Cardiac muscle cell (in vitro differentiated cells and primary cell): Measurements from ENCODE around the gene SLC6A12. TPM values are rescaled to one million over a fixed set of nuclear protein-coding genes. Genes with fewer than 3 reads are reported as not detected.

Source experiments
- DNase-seq, 2 donors: peaks; one replicate each; pipeline versions ENCODE4 v3.0.0 to v3.0.0-alpha.2; 2010 to 2017; ENCODE audit warnings: low read depth in 1 of 2, low spot score in 1 of 2
- H3K27ac ChIP-seq: fragments of 200-600 bp; sonication (generic); 2 replicates; pipeline ENCODE4 v1.5.1; 2016
- H3K27me3 ChIP-seq: fragments of 200-600 bp; sonication (generic); 2 replicates; pipeline ENCODE4 v1.6.0; 2016; ENCODE audit warnings: control low read depth
- H3K36me3 ChIP-seq: fragments of 200-600 bp; sonication (generic); 2 replicates; pipeline ENCODE4 v1.5.1; 2016; ENCODE audit warnings: control low read depth
- H3K4me1 ChIP-seq: fragments of 200-600 bp; sonication (generic); 2 replicates; pipeline ENCODE4 v1.8.1; 2017; ENCODE audit warnings: low read depth, mild to moderate bottlenecking, mixed run types
- H3K4me3 ChIP-seq: fragments of 200-600 bp; sonication (generic); 2 replicates; pipeline ENCODE4 v1.5.1; 2016; ENCODE audit warnings: mild to moderate bottlenecking
- H3K9me3 ChIP-seq: fragments of 200-600 bp; sonication (generic); 2 replicates; pipeline ENCODE4 v1.5.1; 2017; ENCODE audit warnings: low read depth, mild to moderate bottlenecking, control low read depth
- polyA plus RNA-seq: library from polyadenylated mRNA; unstranded; fragments of >200 nt; fragmentation: Nextera tagmentation; extraction: Ambion mirVana; gene quantifications from 2 replicates; pipeline ENCODE4 v1.2.1, GENCODE V29; 2016
- total RNA-seq: library from RNA; depleted of rRNA; stranded (reverse); fragments of >200 nt; gene quantifications from 2 replicates; pipeline ENCODE4 v1.2.3, GENCODE V29; 2016
- TF ChIP-seq, protein P1 (sequence below): IDR thresholded peaks from 2 replicates; pipeline ENCODE4 v1.5.1; 2012; ENCODE audit warnings: low read depth, mild to moderate bottlenecking, low read length

SLC6A12 gene
- total and polyA plus RNA-seq, 2 experiments from 2014 or later, result 0.24 to 0.33 TPM

DNA sequence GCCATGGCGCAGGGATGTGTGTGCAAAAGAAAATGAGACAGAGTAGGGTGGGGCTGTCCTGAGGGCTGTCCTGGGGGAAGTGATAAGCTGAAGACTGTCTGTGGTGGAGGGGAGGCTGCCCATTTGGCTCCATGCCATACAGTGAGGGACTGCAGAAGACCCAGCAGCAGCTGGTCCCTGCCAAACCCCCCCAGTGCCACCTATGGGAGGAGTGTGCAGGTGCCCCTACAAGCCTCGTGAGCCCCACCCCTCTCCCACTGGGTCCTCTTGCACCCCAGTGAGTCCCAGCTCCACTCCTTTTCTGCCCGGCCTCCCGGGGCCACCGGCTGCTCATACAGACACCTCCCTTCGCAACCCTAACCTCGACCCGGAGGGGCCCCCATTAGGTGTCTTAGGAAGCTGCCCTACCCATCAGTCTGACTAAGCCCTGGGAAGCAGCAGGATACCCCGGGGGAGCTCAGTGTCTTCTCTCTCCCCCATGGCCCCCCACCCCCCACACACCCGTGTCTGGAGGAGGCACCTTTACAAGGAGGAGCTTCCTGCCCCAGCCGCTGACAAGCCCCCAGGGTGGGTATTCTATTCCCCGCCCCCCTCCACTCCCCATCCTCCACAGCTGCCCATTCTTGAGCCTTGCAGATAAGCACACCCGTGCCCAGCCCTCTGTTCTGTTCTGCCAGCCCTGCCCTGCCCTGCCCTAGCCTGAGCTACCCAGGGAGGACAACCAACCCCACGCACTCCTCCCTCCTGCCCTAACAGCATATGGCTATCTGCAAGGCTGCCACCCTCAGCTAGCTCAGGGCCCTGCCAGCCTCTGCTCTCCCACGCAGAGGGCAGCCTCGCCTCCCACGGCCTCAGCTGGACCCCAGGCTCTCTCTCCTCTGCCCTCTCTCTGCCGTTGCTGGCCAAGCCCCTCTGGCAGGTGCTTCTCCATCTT, 41.9 kb downstream of the SLC6A12 start:
- no peak for DNase-seq
- no peak overlapping the region for H3K27ac ChIP-seq
- H3K4me3 ChIP-seq, result no peak overlapping the region
- H3K9me3 ChIP-seq, result no peaks in the 10 kb centered on the region
- no peaks in the 10 kb centered on the region for H3K36me3 ChIP-seq
- peaks cover 39% of the 10 kb centered on the region for H3K4me1 ChIP-seq
- H3K27me3 ChIP-seq, result no peaks in the 10 kb centered on the region
- TF ChIP-seq, protein P1, sequence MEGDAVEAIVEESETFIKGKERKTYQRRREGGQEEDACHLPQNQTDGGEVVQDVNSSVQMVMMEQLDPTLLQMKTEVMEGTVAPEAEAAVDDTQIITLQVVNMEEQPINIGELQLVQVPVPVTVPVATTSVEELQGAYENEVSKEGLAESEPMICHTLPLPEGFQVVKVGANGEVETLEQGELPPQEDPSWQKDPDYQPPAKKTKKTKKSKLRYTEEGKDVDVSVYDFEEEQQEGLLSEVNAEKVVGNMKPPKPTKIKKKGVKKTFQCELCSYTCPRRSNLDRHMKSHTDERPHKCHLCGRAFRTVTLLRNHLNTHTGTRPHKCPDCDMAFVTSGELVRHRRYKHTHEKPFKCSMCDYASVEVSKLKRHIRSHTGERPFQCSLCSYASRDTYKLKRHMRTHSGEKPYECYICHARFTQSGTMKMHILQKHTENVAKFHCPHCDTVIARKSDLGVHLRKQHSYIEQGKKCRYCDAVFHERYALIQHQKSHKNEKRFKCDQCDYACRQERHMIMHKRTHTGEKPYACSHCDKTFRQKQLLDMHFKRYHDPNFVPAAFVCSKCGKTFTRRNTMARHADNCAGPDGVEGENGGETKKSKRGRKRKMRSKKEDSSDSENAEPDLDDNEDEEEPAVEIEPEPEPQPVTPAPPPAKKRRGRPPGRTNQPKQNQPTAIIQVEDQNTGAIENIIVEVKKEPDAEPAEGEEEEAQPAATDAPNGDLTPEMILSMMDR, result no peak

DNA sequence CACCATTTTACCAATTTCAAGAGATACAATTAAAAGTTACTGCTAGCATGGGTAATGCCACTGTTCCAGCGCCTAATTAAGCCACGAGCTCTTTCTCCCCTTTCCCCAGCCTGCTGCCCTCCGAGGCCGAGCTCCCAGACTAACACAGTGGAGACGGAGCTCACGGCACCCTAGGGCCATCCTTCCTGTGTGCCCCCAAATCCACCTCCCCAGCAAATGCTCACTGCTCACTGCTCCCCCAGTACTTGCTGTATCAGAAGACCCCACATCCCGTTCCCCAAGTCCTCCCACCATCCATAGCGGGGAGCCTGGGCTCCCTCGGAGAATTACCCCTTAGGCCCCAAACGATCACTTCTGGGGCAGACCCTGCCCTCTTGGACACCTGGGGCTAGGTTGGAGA, 42.7 kb downstream of the SLC6A12 start:
- no peak for DNase-seq
- TF ChIP-seq, protein P1, result no peak
- Histone ChIP-seq H3K9me3 (no peaks in the 10 kb centered on the region), H3K27me3 (no peaks in the 10 kb centered on the region), H3K4me1 (peaks cover 31% of the 10 kb centered on the region), H3K4me3 (no peak overlapping the region), H3K27ac (no peak overlapping the region), H3K36me3 (no peaks in the 10 kb centered on the region)

DNA sequence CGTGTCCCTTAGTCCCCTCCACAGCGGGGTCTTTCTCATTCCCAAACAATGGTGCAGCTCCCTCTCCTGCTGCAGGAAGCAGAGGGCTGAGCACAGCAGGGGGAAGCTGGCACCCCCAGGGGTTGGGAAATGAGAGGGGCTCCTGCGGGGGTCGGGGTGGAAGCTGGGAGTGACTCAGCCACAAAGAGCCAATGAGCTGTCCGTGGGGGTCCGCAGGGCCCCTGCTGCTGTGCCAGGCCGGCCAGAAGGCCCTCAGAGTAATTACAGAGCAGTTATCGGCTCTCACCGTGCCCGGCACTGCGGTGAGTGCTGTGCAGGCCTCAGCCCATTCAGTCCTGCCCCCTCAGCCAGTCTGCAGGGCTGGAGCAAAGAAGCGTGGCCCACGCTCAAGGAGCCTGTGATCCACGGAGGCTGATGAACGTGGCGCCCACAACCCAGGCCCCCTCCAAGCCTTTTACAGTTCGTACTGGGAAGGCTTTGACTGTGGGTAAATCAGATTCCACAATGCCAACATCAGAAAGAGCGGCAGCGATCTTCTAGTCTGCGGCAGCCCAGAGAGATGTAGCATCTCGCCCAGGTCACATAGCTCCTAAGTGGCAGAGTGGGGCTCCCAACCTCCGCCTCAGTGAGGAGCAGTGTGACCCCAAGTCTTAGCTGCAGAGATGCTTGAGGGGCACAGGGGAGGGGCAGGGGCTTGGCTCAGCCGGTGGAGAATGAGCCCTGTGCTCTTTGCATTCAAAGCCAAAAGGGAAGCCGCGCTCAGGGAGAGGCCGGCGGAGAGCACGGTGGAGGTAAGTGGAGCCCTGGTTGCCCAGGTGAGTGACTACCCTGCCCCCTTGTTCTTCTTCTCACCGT, 43.4 kb downstream of the SLC6A12 start:
- DNase-seq, result no peak
- TF ChIP-seq, protein P1, result no peak
- Histone ChIP-seq H3K27ac (no peak overlapping the region), H3K36me3 (no peaks in the 10 kb centered on the region), H3K4me1 (peaks cover 25% of the 10 kb centered on the region), H3K27me3 (no peaks in the 10 kb centered on the region), H3K4me3 (no peak overlapping the region), H3K9me3 (no peaks in the 10 kb centered on the region)

DNA sequence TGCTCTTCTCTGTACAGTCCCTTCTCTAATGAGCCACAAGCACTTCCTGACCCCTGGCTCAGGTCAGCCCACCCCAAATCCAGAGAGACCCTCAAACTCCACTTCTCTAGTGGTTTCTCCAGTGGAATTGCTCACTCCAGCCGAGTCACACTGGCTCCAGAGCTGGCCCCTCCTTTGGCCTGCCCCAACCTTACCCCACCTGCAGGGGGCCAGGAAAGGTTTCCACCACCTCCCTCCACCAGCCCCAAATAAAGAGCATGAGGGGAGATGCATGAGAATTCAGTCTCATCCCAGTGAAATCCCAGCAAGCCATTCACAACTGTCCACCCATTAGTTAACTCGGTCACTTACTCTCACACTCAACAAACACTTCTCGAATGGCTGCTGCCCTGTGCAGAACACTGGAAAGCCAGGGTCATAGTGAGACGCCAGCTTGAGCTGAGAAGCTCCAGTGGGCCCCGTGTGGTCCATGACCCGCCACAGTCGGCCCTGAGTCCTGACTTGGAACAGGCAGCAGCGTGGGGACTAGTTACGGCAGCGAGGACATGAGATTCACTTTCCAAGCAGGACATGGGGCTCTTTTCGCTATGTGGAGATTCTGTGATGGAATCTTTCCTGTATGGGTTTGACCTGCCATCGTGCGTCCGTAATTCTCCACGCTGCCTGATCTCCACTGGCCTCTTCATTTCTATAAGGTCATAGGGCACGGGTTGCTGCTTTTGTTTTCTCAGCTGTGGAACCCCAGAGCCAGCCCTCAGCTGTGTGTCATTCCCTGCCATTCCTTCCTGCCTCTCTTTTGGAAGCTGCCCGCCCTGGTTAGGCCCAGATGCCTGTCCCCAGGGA, 44.2 kb downstream of the SLC6A12 start:
- Histone ChIP-seq H3K36me3 (no peaks in the 10 kb centered on the region), H3K4me1 (peaks cover 17% of the 10 kb centered on the region), H3K4me3 (no peak overlapping the region), H3K27ac (no peak overlapping the region), H3K9me3 (no peaks in the 10 kb centered on the region), H3K27me3 (no peaks in the 10 kb centered on the region)
- TF ChIP-seq, protein P1, result peak; percentile 8
- DNase-seq, result no peak
